GM12875 (cell line): ENCODE results near the gene HECTD3.

ENCODE experiments used
- H3K4me3 ChIP-seq: one replicate; pipeline ENCODE4 v1.5.1; 2011; ENCODE audit warnings: low read depth, low read length, control low read depth
- CTCF ChIP-seq: IDR thresholded peaks from 2 replicates; pipeline ENCODE4 v1.5.1; 2011; ENCODE audit warnings: low read depth, mild to moderate bottlenecking, control low read depth, inconsistent platforms, low read length, moderate library complexity, borderline replicate concordance; ENCODE audit not compliant: insufficient read depth

The HECTD3 gene

GRCh38 chr1:45010855-45011811 is at the start of gene HECTD3:
Gene HECTD3, minus strand, starts transcription at chr1:45011324. Its CDS starts 67 bp downstream, at chr1:45011257.
- H3K4me3 ChIP-seq = peak within 1 kb of the TSS; percentile 90
- no peak for TF ChIP-seq CTCF

GRCh38 chr1:45059829-45060228 is 48.7 kb upstream of the HECTD3 start:
- no peak overlapping the region for H3K4me3 ChIP-seq
- TF ChIP-seq CTCF = no peak

- no peak overlapping the region for H3K4me3 ChIP-seq
- TF ChIP-seq CTCF = no peak
Measured at GRCh38 chr1:45057542-45057941, 46.4 kb upstream of the HECTD3 start.

- no peak for TF ChIP-seq CTCF
- H3K4me3 ChIP-seq = no peak overlapping the region
Measured at GRCh38 chr1:45051005-45051772, 40.1 kb upstream of the HECTD3 start.

GRCh38 chr1:45047032-45047431 is 35.9 kb upstream of the HECTD3 start:
- no peak overlapping the region for H3K4me3 ChIP-seq
- no peak for TF ChIP-seq CTCF

- no peak for TF ChIP-seq CTCF
Measured at GRCh38 chr1:45044916-45045315, 33.8 kb upstream of the HECTD3 start.

More at GRCh38 chr1:45044916-45045315, 33.8 kb upstream of the HECTD3 start:
- no peak overlapping the region for H3K4me3 ChIP-seq
